Esophagus muscularis mucosa (tissue), 3 donors: ENCODE measurements around the gene KRTAP3-3.

Experiments
- CTCF ChIP-seq, 3 experiments: fragments of 200-600 bp in 2 of 3; fragments of 450-650 bp in 1 of 3; sonication (generic) in 2 of 3; IDR thresholded peaks; one replicate each; pipeline ENCODE4 v1.5.1; 2017 to 2019; ENCODE audit warnings: antibody characterized with exemption in 3 of 3, mild to moderate bottlenecking in 2 of 3, moderate library complexity in 1 of 3
- POLR2AphosphoS5 ChIP-seq, 2 donors: sonication (generic); formaldehyde crosslinking; IDR thresholded peaks; one replicate each; pipeline ENCODE4 v1.6.1; 2017; ENCODE audit warnings: antibody characterized with exemption in 2 of 2

- TF ChIP-seq CTCF (IDR thresholded peaks at IDR 0.05) (no peak), POLR2AphosphoS5 (IDR thresholded peaks at IDR 0.05) (no peak)
Observed at GRCh38 chr17:41013606-41014005, 19.6 kb upstream of the KRTAP3-3 start.
